ENCODE results near the gene ACSBG1. TPM values are rescaled to one million over a fixed set of nuclear protein-coding genes. Genes with fewer than 3 reads are reported as not detected.

Gene ACSBG1
- polyA plus RNA-seq, 1 donor from 2014 or later = 0.32 TPM

DNA sequence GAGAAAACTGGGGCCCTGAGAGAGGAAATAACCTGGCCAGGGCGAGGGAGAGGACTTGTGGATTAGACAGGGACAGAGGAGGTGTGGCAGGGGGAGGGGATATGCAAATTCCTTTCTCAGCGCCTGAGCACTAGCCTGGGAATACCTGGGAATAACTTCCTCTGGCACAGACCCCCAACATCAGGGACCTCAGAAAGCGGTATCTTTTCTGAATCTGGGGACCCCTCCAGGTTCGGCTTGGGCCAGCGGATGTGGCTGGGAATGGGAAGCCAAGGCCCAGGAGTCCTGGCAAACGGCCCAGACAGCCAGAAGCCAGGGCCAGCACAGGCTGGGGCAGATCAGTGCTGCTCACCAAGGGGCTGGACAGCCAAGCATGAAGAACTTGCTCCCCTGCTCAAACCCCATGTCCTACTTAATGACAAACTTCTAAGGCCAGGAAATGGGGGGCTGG is 9.2 kb upstream of the ACSBG1 start:
- Histone ChIP-seq H3K4me3 (ENCODE audit: low read length) (no peak overlapping the region), H3K4me2 (ENCODE audit: low read length) (no peak overlapping the region), H3K79me2 (replicated peaks; ENCODE audit: insufficient read depth, low read length) (no peaks in the 10 kb centered on the region), H3K9me2 (ENCODE audit: insufficient read depth, low read length) (no peaks in the 10 kb centered on the region), H3F3A (ENCODE audit: insufficient read depth, low read length, poor library complexity, severe bottlenecking) (no peaks in the 10 kb centered on the region), H4K20me1 (ENCODE audit: insufficient read depth) (no peaks in the 10 kb centered on the region), H3K9me3 (ENCODE audit: low read length) (no peaks in the 10 kb centered on the region), H3K36me3 (ENCODE audit: insufficient read depth, low read length) (no peaks in the 10 kb centered on the region), H2AFZ (ENCODE audit: low read depth, low read length) (no peak overlapping the region), H3K9ac (ENCODE audit: low read length) (no peak overlapping the region), H3K27ac (ENCODE audit: low read length) (no peak overlapping the region), H3K27me3 (ENCODE audit: insufficient read depth, low read depth, low read length) (no peaks in the 10 kb centered on the region)
- TF ChIP-seq SMC3 (conservative IDR thresholded peaks at IDR 0.05; ENCODE audit: poor library complexity) = no peak
- no peak for TF ChIP-seq REST (IDR thresholded peaks at IDR 0.05; ENCODE audit: borderline replicate concordance)
- no peak for TF ChIP-seq MXI1 (conservative IDR thresholded peaks at IDR 0.05; ENCODE audit: poor library complexity, severe bottlenecking)
- no peak for TF ChIP-seq CTCF (IDR thresholded peaks at IDR 0.05; ENCODE audit: poor library complexity, severe bottlenecking)
- TF ChIP-seq RAD21 (conservative IDR thresholded peaks at IDR 0.05) = no peak
- TF ChIP-seq EP300 (conservative IDR thresholded peaks at IDR 0.05; ENCODE audit: poor library complexity, severe bottlenecking) = no peak
- TF ChIP-seq POLR2AphosphoS5 (IDR thresholded peaks at IDR 0.05) = no peak
- TF ChIP-seq EZH2 (IDR thresholded peaks at IDR 0.05; ENCODE audit: borderline replicate concordance, insufficient read depth, low read length, poor library complexity, severe bottlenecking) = no peak
- no peak for TF ChIP-seq TAF1 (IDR thresholded peaks at IDR 0.05; ENCODE audit: low read depth)

GRCh38 chr15:78243058-78243457 is 8.7 kb upstream of the ACSBG1 start:
- H3F3A ChIP-seq (ENCODE audit: insufficient read depth, low read length, poor library complexity, severe bottlenecking) = no peaks in the 10 kb centered on the region
- no peak overlapping the region for H3K27ac ChIP-seq (ENCODE audit: low read length)
- H3K79me2 ChIP-seq (replicated peaks; ENCODE audit: insufficient read depth, low read length) = no peaks in the 10 kb centered on the region
- H3K9me2 ChIP-seq (ENCODE audit: insufficient read depth, low read length) = no peaks in the 10 kb centered on the region
- no peaks in the 10 kb centered on the region for H3K9me3 ChIP-seq (ENCODE audit: low read length)
- no peaks in the 10 kb centered on the region for H4K20me1 ChIP-seq (ENCODE audit: insufficient read depth)
- H3K36me3 ChIP-seq (ENCODE audit: insufficient read depth, low read length) = no peaks in the 10 kb centered on the region
- H3K27me3 ChIP-seq (ENCODE audit: insufficient read depth, low read depth, low read length) = no peaks in the 10 kb centered on the region
- TF ChIP-seq RAD21 (conservative IDR thresholded peaks at IDR 0.05) = no peak
- no peak for TF ChIP-seq EP300 (conservative IDR thresholded peaks at IDR 0.05; ENCODE audit: poor library complexity, severe bottlenecking)
- no peak for TF ChIP-seq REST (IDR thresholded peaks at IDR 0.05; ENCODE audit: borderline replicate concordance)
- no peak for TF ChIP-seq MXI1 (conservative IDR thresholded peaks at IDR 0.05; ENCODE audit: poor library complexity, severe bottlenecking)
- TF ChIP-seq TAF1 (IDR thresholded peaks at IDR 0.05; ENCODE audit: low read depth) = no peak
- no peak overlapping the region for H3K4me2 ChIP-seq (ENCODE audit: low read length)
- no peak overlapping the region for H3K4me3 ChIP-seq (ENCODE audit: low read length)
- H3K9ac ChIP-seq (ENCODE audit: low read length) = no peak overlapping the region
- no peak overlapping the region for H2AFZ ChIP-seq (ENCODE audit: low read depth, low read length)
